ENCODE measurements around the gene PRAMEF1.
A peak's percentile ranks its signal among the peaks of the same experiment; 100 is the strongest.
"Not testable (repeated sequence)": the region's sequence is repeated elsewhere in the genome, so short reads cannot be mapped to it uniquely, and the experiment has no call there.

PRAMEF1 gene

DNA sequence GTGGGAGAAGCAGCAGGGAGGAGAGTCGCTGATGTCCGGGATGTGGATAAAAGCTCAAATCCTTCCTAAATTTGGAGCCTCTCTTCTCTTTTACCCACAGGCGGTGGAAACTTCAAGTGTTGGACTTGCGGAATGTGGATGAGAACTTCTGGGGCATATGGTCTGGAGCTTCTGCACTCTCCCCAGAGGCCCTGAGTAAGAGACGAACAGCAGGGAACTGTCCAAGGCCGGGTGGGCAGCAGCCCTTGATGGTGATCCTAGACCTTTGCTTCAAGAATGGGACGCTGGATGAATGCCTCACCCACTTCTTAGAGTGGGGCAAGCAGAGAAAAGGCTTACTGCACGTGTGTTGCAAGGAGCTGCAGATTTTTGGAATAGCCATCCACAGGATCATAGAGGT lies 15.8 kb upstream of the PRAMEF1 start:
- no peak overlapping the region for H3K27ac ChIP-seq
- TF ChIP-seq ZFX (IDR thresholded peaks at IDR 0.05): no peak
- TF ChIP-seq, protein P1, sequence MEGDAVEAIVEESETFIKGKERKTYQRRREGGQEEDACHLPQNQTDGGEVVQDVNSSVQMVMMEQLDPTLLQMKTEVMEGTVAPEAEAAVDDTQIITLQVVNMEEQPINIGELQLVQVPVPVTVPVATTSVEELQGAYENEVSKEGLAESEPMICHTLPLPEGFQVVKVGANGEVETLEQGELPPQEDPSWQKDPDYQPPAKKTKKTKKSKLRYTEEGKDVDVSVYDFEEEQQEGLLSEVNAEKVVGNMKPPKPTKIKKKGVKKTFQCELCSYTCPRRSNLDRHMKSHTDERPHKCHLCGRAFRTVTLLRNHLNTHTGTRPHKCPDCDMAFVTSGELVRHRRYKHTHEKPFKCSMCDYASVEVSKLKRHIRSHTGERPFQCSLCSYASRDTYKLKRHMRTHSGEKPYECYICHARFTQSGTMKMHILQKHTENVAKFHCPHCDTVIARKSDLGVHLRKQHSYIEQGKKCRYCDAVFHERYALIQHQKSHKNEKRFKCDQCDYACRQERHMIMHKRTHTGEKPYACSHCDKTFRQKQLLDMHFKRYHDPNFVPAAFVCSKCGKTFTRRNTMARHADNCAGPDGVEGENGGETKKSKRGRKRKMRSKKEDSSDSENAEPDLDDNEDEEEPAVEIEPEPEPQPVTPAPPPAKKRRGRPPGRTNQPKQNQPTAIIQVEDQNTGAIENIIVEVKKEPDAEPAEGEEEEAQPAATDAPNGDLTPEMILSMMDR (conservative IDR thresholded peaks at IDR 0.05): no peak

DNA sequence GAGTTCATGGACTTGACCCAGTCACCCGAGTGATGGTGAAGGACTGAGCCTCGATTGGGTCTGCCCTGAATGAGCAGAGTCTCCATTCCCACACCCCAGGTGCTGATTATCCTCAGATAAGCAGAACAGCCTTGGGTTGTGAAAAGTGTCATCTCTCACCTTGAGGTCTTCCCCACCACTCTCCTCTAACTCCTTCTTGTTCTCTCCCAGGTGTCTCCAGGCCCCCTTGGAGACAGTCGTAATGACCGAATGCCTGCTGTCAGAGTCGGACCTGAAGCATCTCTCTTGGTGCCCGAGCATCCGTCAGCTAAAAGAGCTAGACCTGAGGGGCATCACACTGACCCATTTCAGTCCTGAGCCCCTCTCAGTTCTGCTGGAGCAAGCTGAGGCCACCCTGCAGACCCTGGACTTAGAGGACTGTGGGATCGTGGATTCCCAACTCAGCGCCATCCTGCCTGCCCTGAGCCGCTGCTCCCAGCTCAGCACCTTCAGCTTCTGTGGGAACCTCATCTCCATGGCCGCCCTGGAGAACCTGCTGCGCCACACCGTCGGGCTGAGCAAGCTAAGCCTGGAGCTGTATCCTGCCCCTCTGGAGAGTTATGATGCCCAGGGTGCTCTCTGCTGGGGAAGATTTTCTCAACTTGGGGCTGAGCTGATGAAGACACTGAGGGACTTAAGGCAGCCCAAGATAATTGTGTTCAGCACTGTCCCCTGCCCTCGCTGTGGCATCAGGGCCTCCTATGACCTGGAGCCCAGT lies 14.2 kb upstream of the PRAMEF1 start:
- H3K27ac ChIP-seq: no peak overlapping the region
- TF ChIP-seq, protein P1 (conservative IDR thresholded peaks at IDR 0.05): no peak
- TF ChIP-seq ZFX (IDR thresholded peaks at IDR 0.05): no peak

DNA sequence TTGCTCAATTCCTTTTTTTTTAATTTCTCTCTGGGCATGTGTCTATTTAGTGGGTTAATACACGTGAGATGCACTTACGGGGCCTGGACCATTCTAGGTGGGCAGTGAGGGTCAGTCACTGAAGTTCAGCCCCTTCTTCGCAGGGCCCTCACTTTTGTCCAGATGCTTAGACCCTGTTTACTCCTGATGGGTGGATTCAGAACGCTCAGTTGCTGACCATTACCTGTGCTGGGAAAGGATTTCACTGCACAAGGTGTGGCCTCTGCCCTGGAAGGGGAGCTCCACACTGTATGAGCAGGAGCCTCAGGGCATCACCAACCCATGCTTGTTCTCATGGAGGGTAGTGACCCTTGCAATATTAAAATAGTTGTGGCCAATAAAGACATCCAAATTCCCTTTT lies 13.1 kb upstream of the PRAMEF1 start:
- no peak for TF ChIP-seq ZFX (IDR thresholded peaks at IDR 0.05)
- TF ChIP-seq, protein P1 (conservative IDR thresholded peaks at IDR 0.05): no peak
- no peak overlapping the region for H3K27ac ChIP-seq

DNA sequence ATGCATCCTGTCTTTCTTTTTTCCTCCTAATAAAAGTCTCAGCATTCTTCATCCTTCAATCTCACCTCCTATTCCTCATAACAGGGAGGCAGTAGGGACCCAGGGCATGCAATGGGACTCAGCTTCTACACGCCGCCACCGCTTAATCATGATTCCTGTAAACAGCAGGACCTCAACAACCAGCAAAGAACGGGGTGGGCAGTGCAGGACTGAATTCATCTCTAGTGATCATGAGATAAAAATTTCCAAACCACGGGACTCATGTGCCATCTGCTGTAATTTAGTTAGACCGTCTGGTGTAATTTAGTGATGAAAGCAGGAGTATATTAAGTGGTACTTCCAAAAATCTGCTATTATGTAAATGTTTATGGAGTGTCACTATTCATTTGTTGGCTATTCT lies 12.3 kb upstream of the PRAMEF1 start:
- H3K27ac ChIP-seq: no peak overlapping the region
- TF ChIP-seq, protein P1 (conservative IDR thresholded peaks at IDR 0.05): no peak
- no peak for TF ChIP-seq ZFX (IDR thresholded peaks at IDR 0.05)

DNA sequence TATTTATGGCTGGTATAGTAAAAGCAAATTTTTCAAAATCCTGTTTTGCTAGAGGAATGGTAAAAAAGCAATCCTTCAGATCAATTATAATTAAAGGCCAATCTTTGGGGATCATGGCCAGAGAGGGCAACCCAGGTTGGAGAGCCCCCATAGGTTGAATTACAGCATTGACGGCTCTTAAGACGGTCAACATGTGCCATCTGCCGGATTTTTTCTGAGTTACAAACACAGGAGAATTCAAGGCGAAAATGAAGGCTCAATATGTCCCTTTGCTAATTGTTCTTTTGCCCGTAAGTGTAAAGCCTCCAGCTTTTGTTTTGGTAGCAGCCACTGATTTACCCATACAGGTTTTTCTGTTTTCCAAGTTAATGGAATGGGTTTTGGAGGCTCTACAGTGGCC lies 9.7 kb upstream of the PRAMEF1 start:
- H3K27ac ChIP-seq: not testable (repeated sequence)
- TF ChIP-seq, protein P1 (conservative IDR thresholded peaks at IDR 0.05): peak; percentile 25

DNA sequence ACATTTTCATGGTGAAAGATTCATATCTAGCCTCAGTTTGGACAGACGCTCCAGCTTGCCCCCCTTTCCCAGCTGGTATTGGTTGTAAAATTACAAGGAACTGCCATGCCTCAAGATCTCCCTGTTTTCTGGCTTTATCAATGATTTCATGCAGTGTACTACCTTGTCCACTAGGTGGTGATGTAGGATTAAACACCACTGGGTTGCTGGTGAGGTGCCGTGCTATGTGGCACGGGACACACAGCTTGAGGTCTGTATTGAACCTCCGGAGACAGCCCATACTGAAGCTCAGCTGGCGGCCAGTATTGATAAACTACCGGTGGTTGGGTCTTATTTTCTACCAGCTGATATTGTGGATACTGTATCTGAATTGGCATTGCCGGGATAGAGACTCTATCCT lies 7.4 kb upstream of the PRAMEF1 start:
- TF ChIP-seq, protein P1 (conservative IDR thresholded peaks at IDR 0.05): peak; percentile 67
- H3K27ac ChIP-seq: not testable (repeated sequence)

DNA sequence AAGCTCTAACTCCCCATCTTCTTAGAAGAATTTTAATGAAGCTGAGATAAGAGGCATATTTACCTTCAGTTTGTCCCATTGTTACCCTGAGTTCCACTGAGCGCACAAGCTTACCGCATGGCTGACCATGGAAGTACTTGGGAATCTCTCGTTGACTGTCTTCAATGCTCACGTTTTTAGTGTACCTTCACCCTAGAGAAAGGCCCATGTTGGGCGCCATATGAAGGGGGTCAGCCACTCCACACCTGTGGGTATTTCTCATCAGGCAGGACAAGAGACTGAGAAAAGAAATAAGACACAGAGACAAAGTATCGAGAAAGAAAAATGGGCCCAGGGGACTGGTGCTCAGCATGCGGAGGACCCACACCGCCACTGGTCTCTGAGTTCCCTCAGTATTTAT lies 6.5 kb upstream of the PRAMEF1 start:
- not testable (repeated sequence) for H3K27ac ChIP-seq

DNA sequence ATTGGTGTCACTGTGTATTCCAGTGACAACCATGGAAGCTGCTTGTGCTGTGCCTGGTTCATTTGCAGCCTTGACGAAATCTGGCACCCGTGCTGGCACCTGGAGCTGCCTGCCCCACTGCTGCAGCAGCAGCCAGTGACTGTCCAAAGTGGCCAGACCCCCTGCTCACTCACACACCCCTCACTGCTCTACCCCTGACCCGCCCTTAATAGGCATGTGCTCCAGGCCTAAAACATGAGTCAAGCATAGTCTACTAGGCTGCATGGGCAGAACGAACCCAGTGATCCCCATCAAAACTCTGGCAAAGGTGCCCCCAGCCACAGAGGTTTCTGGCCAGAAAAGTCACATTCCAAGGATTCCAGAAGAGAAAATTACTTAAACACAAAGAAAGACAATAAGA lies 7.7 kb downstream of the PRAMEF1 start:
- no peak for TF ChIP-seq ZFX (IDR thresholded peaks at IDR 0.05)
- TF ChIP-seq, protein P1 (conservative IDR thresholded peaks at IDR 0.05): no peak

More for the DNA sequence above, 7.7 kb downstream of the PRAMEF1 start:
- H3K27ac ChIP-seq: no peak overlapping the region
